Anterior cingulate cortex (tissue), 58 donors: ENCODE results near the gene GLT1D1.
"Not testable (repeated sequence)": the region's sequence is repeated elsewhere in the genome, so short reads cannot be mapped to it uniquely, and the experiment has no call there.

Source experiments
- DNase-seq, 58 donors: peaks; one replicate each; lab custom pipeline; 2025; lab: John Stamatoyannopoulos, UW

GLT1D1 gene

DNA sequence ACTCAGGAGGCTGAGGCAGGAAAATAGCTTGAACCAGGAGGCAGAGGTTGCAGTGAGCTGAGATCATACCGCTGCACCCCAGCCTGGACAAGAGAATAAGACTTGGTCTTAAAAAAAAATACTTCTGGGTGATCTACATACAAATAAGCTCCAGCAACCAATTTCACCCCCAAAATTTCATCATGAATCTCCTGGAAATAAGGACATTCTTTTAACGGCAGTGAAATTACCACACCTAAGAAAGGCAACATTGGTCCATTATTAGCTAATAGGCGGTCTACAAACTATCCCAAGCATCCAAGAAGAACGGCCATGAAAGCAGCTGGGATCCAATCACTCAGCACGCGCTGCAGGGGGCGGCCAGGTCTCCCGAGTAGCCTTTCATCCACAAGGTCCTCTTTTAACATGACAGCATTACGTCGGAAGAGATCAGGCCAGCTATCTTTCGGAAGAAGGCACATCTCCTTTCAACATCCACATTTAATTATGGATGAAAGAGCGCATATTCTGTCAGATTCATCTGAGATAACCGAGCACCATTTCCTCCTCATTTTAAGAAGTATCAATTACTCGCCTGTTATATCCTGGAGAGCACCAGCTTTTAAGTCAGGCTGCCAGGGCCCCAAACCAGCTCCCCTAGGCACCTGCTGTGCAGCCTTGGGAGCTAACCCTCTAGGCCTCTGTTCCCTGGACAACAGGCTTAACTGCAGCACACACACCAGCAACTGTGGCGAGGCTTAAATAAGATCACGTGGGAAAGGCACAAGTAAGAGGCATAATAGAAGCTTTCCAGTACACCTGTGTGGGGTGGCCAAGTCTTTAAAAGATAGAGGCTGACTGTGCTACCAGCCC lies 33.8 kb upstream of the GLT1D1 start:
- no peak for DNase-seq

DNA sequence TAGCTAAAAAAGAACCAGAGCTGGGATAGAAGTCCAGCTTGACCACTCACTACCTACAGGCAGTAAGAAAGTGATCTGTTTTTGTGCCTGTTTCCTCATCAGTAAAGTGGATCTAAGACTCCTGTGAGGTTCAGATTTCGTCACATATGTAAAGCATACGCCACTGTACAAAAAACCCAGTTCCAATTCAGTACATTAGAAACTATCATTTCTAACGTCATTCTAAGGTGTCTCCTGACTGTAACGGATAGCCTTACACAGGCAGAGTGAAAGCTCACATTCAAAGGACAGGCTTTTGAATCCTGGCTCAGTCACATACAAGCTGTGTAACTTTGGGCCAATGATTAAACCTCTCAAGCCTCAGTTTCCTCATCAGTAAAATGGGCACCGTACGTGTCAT lies 33.0 kb upstream of the GLT1D1 start:
- DNase-seq, result no peak

DNA sequence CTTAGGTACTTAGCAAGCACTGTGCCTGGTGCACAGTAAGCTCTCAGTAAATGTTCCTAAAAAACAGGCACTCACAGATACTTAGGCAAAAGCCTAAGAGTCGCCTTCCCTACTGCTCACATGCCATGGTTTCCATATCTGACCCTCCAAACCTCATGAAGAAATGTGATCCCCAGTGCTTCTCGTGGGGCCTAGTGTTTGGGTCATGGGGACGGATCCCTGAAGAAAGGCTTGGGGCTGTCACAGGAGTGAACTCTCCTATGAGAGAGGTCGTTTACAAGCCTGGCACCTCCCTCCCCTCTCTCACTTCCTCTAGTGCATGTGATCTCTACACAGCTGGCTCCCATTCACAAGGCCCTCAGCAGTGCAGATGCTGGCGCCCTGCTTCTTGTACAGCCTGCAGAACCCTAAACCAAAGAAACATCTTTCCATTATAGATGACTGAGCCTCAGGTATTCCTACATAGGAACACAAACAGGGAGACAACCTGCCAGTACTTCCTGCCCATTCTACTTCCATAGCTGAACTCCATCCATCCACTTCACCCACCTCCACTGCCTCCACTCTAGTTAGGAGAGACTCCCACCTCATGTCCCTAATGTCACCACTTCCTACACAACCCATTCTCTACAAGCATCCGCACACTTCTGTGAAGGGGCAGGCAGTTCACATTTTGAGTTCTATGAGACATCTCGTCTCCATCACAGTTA lies 32.4 kb upstream of the GLT1D1 start:
- DNase-seq, result peak in 27 of 58 donors; percentile 15 to 52 (median 35)

DNA sequence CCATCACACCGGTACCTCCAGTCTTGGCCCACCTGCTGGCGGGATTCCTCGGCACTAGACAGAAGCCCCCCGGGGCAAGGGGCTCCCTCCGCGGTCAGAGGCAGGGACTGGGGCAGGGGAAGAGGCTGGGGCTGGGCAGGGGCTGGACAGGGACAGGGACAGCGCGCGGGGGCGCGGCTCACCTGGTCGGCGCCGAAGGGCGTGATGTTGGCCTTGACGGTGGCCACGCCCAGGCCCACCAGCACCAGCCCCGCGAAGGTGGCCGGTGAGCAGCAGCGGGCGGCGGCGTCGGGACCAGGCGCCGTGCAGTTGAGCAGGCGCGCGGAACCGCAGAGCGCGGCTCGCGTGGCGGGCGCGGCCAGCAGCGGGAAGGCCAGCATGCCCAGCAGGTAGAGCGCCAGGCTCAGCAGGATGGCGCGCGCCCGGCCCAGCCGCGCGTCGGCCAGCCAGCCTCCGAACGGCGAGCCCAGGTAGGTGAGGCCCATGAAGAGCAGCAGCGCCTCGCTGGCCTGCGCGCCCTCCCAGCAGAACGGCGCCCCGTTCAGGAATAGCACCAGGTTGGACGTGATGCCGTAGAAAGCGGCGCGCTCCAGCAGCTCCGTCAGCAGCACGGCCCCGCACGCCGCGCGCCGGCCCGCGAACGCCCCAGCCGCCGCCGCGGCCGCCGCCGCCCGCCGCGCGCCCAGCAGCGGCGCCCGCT lies 29.9 kb upstream of the GLT1D1 start:
- DNase-seq, result peak in 3 of 58 donors; percentile 25 to 49 (median 40)

DNA sequence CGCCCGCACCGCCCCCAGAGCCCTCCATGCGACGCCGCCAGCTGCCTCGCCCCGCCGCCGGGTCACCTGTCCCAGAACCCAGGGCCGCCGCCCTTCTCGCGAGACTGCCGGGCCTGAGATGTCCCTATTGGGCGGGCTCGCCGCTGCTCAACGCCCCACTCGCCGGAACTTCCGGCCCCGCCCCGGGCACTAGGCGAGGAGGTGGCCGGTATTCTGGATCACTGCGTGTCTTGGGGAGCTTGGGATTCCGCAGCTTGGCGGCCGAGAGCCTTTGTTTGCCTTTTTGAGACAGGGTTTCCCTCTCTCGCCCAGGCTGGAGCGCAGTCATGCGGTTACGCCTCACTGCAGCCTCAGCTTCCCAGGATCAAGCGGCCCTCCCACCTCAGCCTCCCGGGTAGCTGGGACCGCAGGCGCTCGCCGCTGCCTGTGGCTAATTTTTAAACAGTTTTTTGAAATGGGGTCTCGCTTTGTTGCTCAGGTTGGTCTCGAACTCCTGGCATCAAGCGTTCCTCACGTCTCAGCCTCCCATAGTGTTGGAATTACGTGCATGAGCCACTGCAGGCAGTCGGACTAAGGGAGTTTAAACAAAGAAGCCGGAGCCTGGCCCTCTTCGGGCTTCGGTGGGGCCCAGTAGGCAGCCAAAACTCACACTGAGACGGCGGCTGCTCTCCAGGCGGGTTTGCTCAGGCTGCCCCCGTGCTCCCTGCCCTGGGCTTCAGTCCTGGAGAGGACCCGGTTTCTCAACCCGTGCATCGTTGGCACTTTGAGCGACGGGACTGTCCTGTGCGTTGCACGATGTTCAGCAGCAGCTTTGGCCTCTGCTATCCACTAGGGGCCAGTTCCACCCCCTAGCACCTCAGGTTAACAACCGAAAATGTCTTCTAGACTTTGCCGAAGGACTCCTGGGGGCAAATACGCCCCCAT lies 29.1 kb upstream of the GLT1D1 start, which contains the start of gene SLC15A4:
TSS of gene SLC15A4 (minus strand) at position 43 of the 924 bp plus-strand sequence. CDS start at position 28, 15 bp downstream.
- peak; percentile 52 to 98 (median 92) for DNase-seq

DNA sequence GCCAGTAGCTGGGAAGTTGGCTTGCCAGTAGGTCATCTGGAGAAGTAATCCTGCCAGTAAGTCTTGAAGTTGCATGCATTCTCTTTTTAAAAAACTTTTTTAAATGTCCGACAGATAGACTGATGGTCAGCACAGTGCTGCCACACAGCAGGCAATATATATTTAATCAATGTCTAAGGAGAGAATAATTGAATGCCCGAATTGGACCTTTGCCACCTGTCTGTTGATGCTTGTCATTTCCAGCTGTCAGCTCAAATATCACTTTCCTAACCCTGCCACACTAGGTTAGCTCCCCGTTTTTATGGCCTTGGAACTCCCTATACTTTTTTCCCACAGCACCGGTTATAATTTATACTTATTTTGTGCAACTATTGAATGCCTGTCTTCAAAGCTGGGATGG lies 27.4 kb upstream of the GLT1D1 start:
- no peak for DNase-seq

DNA sequence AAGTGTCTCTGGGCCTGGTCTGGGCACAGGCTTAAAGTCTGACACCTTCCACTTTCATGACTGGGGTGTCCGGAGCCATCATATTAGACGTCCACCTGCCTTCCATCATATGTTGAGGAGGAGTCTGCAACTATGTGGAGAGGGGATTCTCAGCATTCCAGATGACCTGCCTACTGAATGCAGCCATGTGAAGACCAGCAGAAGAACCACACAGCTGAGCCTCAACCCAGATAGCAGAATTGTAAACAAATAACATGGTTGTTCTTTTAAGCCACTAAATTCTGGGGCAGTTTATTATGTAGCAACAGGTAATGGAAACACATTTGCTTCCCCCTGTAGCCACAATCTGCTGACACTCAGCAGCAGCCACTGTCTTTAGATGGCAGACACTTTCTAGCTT lies 25.6 kb upstream of the GLT1D1 start:
- DNase-seq, result no peak

DNA sequence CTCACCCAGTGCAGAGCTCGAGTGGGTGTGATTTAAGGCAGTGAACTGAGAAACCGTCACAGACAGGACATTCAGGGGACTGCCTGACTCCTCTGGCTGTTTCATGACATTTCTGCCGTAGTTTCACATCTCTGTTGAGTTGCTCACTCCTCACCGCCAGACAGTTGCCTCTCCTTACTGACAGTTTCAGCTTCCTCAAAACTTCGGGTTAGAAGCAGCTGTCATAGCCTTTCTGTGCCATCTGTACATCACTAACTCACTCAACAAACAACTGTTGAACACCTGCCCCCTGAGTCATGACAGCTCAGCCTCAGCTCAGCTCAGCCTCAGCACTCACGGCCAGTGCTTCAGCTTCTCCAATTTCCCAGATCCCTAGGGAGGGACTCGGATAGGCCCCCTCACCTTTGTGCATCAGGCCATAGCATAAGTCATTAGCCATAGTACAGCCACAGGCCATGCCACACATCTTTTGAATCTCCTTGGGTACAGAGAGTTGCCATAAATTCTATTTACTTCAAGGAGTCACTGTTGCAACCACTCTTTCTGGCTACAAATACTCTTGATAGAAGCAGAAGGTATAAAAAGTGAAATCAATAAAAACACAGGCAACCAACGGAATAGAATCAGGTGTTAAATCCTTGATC lies 23.3 kb upstream of the GLT1D1 start:
- peak in 2 of 58 donors; percentile 14 to 17 for DNase-seq

DNA sequence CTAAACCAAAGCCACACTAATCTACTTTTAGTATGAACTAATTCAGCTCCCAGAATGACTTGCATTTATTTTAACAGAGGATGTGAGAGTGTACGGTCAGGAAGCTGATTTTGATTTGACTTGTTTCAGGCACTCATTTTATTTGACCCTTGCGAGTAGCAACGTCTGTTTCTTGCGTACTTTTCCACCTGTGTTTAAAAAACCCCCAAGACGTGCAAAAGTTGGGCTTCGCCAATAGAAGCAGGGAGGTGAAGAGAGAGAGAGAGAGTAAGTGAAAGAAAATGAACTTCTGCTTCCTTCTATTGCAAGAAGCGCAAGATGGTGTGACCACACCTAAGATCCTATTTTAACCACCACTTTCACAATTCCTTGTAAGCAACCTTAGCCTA lies 22.8 kb upstream of the GLT1D1 start:
- no peak for DNase-seq

DNA sequence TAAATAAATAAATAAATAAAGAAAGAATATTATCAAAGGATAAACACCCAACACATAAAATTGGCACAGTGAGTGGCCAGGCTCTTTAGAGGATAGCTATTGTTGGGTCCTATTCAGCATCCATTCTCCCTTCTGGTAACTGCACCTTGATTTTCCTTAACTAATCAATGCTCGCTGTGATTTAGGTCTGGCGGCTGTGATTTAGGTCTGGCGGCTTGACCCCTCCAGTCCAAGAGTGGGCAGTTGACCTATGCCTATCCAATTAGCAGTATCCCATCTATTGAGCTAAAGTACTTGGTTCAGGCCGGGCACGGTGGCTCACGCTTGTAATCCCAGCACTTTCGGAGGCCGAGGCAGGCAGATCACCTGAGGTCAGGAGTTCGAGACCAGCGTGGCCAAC lies 19.9 kb upstream of the GLT1D1 start:
- DNase-seq, result no peak

DNA sequence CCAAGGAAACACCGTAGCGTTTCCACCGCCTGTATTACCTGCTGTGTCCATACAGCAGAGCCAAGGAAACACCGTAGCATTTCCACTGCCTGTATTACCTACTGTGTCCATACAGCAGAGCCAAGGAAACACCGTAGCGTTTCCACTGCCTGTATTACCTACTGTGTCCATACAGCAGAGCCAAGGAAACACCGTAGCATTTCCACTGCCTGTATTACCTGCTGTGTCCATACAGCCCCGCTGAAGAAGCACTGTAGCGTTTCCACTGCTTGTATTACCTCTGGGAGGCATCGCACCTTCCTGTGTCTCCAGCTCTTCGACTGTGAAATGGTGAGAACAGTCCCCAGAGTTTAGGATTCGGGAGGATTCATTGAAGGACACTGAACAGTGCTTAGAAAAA lies 13.4 kb upstream of the GLT1D1 start:
- DNase-seq, result not testable (repeated sequence)

DNA sequence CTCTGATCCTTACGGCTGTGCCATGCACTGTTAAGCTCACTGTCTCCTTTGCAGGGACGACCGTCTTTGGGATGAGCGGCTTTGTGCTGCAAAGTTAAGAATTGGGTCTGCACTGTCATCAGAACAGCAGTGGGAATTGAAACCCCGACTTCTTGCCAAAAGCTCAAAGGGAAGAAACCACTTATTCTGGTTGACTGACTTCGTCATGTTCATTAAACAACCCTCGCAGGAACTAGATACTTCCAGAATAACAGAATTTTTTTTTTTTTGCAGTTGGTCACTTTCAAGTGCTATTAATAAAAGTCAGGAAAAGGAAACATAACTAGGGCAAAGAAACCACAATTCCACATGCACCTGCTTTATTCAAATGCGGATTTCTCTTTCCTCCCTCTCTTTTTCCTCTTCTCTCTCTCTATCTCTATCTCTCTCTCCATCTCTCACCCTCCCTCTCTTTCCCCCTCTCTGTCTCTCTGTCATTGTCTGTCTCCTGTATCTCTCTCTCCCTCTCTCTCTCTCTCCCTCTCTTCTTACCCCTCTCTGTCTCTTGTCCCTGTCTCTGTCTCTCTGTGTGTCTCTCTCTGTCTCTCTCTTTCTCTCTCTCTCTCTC lies 12.3 kb upstream of the GLT1D1 start:
- DNase-seq, result peak in 1 of 58 donors; percentile 23

DNA sequence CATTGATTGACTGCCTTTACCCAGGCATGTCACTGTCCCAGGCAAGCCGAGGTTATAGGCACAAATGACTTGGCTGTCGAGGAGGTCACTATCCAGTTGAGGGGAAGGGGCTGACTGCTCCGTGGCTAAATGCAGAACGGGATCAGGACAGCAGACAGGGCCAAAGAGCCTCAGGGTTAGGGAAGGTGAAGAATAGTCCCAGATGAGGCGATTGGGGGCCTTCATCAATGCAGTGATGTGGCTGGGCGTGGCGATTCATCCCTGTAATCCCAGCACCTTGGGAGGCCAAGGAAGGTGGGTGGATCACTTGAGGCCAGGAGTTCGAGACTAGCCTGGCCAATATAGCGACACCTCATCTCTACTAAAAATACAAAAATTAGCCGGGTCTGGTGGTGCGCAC lies 10.7 kb upstream of the GLT1D1 start:
- no peak for DNase-seq

DNA sequence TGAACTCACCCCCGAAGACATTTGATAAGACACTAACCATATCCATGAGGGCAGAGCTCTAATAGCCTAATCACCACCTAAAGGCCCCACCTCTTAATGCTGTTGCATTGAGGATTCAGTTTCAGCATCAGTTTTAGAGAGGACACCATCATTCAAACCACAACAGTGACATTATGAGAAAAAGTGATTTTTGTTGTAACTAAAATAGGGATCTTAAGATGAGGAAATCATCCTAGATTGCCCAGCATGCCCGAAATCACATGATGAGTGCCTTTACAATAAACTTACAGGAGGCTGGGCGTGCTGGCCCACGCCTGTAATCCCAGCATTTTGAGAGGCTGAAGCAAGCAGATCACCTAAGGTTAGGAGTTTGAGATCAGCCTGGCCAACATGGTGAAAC lies 9.7 kb upstream of the GLT1D1 start:
- DNase-seq, result no peak

DNA sequence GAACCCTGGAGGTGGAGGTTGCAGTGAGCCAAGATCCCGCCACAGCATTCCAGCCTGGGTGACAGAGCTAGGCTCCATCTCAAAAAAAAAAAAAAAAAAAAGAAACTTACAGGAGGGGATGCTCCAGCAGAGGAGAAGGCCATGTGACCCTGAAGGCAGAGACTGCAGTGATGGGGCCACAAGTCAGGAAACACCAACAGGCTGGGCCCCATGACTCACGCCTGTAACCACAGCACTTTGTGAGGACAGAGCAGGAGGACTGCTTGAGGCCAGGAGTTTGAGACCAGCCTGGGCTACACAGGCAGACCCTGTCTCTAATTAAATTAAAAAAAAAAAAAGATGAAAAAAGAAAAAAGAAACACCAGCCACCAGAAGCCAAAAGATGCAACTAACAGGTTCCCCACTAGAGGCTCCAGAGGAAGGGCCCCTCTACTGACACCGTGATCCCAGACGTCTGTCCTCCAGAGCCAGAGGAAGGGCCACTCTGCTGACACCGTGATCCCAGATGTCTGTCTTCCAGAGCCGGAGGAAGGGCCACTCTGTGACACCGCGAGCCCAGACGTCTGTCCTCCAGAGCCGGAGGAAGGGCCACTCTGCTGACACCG lies 9.1 kb upstream of the GLT1D1 start:
- no peak for DNase-seq

DNA sequence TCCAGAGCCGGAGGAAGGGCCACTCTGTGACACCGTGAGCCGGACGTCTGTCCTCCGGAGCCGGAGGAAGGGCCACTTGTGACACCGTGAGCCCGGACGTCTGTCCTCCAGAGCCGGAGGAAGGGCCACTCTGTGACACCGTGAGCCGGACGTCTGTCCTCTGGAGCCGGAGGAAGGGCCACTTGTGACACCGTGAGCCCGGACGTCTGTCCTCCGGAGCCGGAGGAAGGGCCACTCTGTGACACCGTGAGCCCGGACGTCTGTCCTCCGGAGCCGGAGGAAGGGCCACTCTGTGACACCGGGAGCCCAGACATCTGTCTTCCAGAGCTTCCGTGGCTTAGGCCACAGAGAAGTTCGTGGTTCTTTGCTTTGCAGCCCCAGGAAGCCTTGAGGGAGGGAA lies 6.6 kb upstream of the GLT1D1 start:
- DNase-seq, result not testable (repeated sequence)

DNA sequence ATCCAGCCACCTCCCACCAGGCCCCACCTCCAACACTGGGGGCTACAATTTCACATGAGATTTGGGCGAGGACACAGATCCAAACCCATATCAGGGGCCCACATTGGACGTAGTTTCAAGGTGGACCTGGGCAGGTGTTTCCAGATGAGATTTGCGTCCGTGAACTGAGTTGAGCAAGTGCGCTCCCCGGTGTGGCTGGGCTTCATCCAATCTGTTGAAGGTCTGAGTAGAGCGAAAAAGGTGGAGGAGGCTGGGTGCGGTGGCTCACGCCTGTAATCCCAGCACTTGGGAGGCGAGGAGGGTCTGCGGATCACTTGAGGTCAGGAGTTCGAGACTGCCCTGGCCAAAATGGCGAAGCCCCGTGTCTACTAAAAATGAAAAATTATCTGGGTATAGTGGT lies 4.9 kb upstream of the GLT1D1 start:
- no peak for DNase-seq

DNA sequence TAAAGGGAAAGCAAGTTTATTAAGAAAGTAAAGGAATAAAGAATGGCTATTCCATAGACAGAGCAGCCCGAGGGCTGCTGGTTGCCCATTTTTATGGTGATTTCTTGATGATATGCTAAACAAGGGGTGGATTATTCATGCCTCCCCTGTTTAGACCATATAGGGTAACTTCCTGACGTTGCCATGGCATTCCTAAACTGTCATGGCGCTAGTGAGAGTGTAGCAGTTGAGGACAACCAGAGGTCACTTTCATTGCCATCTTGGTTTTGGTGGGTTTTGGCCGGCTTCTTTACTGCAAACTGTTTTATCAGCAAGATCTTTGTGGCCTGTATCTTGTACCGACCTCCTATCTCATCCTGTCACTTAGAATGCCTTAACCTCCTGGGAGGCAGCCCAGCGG lies 3.5 kb upstream of the GLT1D1 start:
- DNase-seq, result not testable (repeated sequence)

DNA sequence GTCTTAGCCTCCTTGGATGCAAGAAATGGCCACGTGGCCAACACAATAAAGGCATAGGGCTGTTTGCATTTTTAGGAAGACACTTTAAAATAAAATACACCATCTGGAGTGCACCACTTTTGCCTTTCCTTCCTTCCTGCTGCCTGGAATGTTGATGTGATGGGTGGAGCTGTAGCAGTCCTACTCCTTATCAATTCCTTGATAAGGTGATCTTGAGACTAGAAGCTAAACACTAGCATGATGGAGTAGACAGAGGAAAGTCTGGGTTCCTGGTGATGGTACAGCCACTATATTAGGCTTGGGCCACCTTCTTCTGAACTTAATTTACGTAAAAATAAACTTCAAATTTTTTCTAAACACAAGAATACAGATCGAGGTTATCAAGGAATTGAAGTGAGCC lies 2.9 kb upstream of the GLT1D1 start:
- DNase-seq, result no peak
